Mucosa of descending colon (tissue), 3 donors: ENCODE results near the gene IKBKE. TPM values are rescaled to one million over a fixed set of nuclear protein-coding genes. Genes with fewer than 3 reads are reported as not detected.

Experiments used
- ATAC-seq: fragments of 200-7000 bp; cut with Tn5 transposase; one replicate; pipeline ENCODE4 v1.9.1; 2020; ENCODE audit warnings: mild to moderate bottlenecking, moderate library complexity
- DNase-seq, 3 donors: peaks; one replicate each; pipeline ENCODE4 v3.0.0-alpha.2; 2020
- H3K36me3 ChIP-seq: fragments of 200-600 bp; one replicate; pipeline ENCODE4 v1.8.0; 2021; ENCODE audit warnings: low read depth, mild to moderate bottlenecking
- H3K4me1 ChIP-seq: fragments of 200-600 bp; one replicate; pipeline ENCODE4 v1.8.0; 2021; ENCODE audit warnings: low read depth, mild to moderate bottlenecking
- H3K4me3 ChIP-seq: fragments of 200-600 bp; one replicate; pipeline ENCODE4 v1.8.0; 2021; ENCODE audit warnings: mild to moderate bottlenecking
- H3K9me3 ChIP-seq: fragments of 200-600 bp; one replicate; pipeline ENCODE4 v1.8.0; 2021; ENCODE audit warnings: mild to moderate bottlenecking
- CTCF ChIP-seq: fragments of 200-600 bp; IDR thresholded peaks from one replicate; pipeline ENCODE4 v1.8.0; 2022; ENCODE audit warnings: antibody characterized with exemption, mild to moderate bottlenecking
- intact Hi-C, 2 donors: fragments of 100-400 bp; cut with DNase I in 1 of 2; cut with micrococcal nuclease in 1 of 2; formaldehyde crosslinking; loops; one replicate each; pipeline versions ENCODE4 v1.11.0 to v1.11.1; 2022; cut with DNase I, micrococcal nuclease
- total RNA-seq, 3 donors: library from RNA; stranded (reverse); fragmentation: NEBNext Ultra II Directional in 2 of 3; extraction: Animal tissue kit (Norgen Biotek cat#: 25700) in 2 of 3; gene quantifications; one replicate each; pipeline versions ENCODE4 v1.2.1 to v1.2.4, GENCODE V29; 2021 to 2023
- donor health status: DM: no; HTN: no; CAD: no; lungs with moderate emphysema.
- donor health status: DM: no; HTN: no; CAD: no.
- donor health status: DM: no; HTN: yes; CAD: no.

The IKBKE gene
- total RNA-seq, 3 donors from 2014 or later, result 9.7 to 24.7 (median 16.4) TPM

GRCh38 chr1:206492589-206492988 lies 22.3 kb downstream of the IKBKE start:
- Histone ChIP-seq H3K4me1 (peaks cover 3% of the 10 kb centered on the region), H3K9me3 (no peaks in the 10 kb centered on the region), H3K4me3 (no peak overlapping the region), H3K36me3 (no peaks in the 10 kb centered on the region)
- TF ChIP-seq CTCF, result no peak
- ATAC-seq (no peak), DNase-seq (peak in 1 of 3 donors; percentile 7)
- intact Hi-C loops, result loop anchor here in 1 of 2 donors (5.0 kb wide), 1 partner anchor 90 kb away; no protein-coding TSS in a partner anchor

GRCh38 chr1:206493279-206493678 lies 23.0 kb downstream of the IKBKE start:
- DNase-seq (no peak), ATAC-seq (no peak)
- H3K4me3 ChIP-seq, result no peak overlapping the region
- TF ChIP-seq CTCF, result no peak
- no peaks in the 10 kb centered on the region for H3K36me3 ChIP-seq
- intact Hi-C loops, result loop anchor here in 1 of 2 donors (5.0 kb wide), 1 partner anchor 89 kb away; no protein-coding TSS in a partner anchor
- no peaks in the 10 kb centered on the region for H3K9me3 ChIP-seq
- peaks cover 3% of the 10 kb centered on the region for H3K4me1 ChIP-seq

GRCh38 chr1:206495011-206495461 lies 24.8 kb downstream of the IKBKE start:
- no peak for TF ChIP-seq CTCF
- no peak overlapping the region for H3K4me3 ChIP-seq
- DNase-seq (peak in 1 of 3 donors; percentile 3), ATAC-seq (no peak)
- no peaks in the 10 kb centered on the region for H3K36me3 ChIP-seq
- H3K4me1 ChIP-seq, result peaks cover 3% of the 10 kb centered on the region
- H3K9me3 ChIP-seq, result no peaks in the 10 kb centered on the region
- intact Hi-C loops, result no loop called here

DNA sequence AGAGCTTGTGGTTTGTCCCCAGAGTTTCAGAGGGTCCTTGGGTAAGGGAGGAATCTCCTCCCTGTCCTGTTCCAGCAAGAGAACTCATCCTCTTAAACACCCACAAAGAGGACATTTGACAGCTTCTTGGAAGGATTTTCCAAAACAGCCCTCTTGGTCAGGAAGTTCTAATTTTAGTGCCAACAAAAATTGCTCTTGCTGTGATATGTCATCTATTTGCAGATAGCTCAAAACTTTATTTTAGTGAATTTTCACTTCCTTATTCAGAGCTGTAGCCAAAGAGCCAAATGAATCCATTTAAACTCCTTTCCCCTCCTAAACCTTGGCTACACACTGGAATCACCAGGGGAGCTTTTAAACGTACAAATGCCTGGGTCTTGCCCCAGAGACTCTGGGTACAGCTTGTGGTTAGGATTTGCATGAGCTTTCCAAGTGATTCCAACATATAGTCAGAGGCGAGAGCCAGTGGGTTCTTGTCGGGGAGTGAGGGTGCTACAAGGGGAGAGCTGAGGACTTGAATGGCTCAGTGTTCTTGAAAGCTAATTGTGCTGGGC lies 25.3 kb downstream of the IKBKE start:
- Histone ChIP-seq H3K4me3 (no peak overlapping the region), H3K36me3 (no peaks in the 10 kb centered on the region), H3K4me1 (peaks cover 3% of the 10 kb centered on the region), H3K9me3 (no peaks in the 10 kb centered on the region)
- ATAC-seq (no peak), DNase-seq (peak in 1 of 3 donors; percentile 6)
- intact Hi-C loops, result no loop called here
- no peak for TF ChIP-seq CTCF

DNA sequence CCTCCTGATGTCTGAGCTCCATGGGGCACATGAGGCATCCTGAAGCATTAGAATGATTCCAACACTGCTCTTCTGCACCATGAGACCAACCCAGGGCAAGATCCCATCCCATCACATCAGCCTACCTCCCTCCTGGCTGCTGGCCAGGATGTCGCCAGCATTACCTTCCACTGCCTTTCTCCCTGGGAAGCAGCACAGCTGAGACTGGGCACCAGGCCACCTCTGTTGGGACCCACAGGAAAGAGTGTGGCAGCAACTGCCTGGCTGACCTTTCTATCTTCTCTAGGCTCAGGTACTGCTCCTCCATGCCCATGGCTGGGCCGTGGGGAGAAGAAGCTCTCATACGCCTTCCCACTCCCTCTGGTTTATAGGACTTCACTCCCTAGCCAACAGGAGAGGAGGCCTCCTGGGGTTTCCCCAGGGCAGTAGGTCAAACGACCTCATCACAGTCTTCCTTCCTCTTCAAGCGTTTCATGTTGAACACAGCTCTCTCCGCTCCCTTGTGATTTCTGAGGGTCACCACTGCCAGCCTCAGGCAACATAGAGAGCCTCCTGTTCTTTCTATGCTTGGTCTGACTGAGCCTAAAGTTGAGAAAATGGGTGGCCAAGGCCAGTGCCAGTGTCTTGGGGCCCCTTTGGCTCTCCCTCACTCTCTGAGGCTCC lies 26.0 kb downstream of the IKBKE start:
- ATAC-seq (peak; percentile 47), DNase-seq (peak in 1 of 3 donors; percentile 19)
- Histone ChIP-seq H3K36me3 (no peaks in the 10 kb centered on the region), H3K4me1 (peaks cover 3% of the 10 kb centered on the region), H3K9me3 (no peaks in the 10 kb centered on the region), H3K4me3 (no peak overlapping the region)
- intact Hi-C loops, result no loop called here
- TF ChIP-seq CTCF, result no peak
